Amniotic stem cell (primary cell): ENCODE data around the gene GSC.
"Not testable (repeated sequence)": the region's sequence is repeated elsewhere in the genome, so short reads cannot be mapped to it uniquely, and the experiment has no call there.

ENCODE experiments used
- DNase-seq: peaks from one replicate; lab custom pipeline; 2025; lab: John Stamatoyannopoulos, UW

The GSC gene

DNA sequence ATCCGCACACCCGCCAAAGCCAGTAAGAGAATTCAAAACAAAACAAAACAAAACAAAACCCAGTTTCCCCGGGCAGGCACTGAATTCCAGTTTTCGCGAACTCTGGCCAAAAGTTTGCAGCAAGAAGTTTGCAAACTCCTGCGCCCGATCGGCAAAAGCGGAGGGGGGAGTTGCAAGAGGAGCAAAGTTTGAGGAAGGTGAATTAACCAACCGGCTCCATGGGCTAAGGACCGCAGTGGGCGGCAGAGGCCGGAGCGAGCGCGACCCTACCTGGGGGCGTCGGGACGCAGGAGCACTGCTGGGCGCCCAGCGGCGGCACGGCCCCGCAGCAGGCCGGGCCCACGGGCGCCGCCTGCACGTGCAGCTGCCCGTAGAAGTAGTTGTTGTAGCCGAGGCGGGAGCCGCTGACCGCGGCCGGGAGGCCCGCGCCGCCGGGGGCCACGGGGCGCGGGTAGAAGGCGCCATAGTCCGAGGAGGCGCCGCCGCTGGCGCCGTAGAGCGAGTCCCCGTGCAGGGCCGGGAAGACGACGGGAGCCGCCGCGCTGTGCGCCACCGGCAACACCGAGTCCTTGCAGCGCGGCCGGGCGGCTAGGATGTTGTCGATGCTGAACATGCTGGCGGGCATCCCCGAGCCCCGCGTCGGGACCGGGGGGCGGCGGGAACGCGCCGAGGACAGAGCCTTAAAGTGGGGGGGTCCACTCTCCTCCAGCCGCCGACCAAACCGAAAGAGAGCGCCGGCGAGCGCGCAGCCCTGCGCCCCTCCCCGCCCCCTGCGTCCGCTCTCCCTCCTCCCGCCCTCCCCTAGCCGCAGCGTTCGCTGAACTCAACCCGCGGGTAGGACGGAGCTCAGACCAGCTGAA, at the start of gene GSC:
TSS of gene GSC (minus strand) at position 723 of the 860 bp plus-strand sequence. CDS start at position 625, 98 bp downstream.
- peak; percentile 38 for DNase-seq

DNA sequence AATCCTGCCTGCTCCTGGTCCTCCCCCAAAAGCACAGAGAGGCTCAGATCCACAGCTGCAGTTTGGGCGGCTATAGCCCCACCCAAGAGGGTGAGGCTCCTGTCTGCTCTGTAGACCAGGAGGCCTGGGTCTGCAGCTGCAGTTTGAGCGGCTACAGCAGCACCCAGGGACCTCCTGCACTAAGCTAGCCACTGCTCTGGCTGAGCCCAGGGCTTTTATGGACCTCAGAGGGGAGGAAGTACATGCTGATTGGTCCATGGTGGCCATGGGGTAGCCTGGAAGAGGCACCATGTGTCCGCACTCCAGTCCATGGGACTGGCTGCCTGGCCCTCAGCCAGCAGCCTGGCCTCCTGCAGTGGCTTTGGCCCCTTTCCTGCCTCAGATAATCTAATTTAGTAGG, 49.6 kb upstream of the GSC start:
- DNase-seq = no peak

GRCh38 chr14:94816113-94816512, 46.2 kb upstream of the GSC start:
- peak; percentile 1 for DNase-seq

DNA sequence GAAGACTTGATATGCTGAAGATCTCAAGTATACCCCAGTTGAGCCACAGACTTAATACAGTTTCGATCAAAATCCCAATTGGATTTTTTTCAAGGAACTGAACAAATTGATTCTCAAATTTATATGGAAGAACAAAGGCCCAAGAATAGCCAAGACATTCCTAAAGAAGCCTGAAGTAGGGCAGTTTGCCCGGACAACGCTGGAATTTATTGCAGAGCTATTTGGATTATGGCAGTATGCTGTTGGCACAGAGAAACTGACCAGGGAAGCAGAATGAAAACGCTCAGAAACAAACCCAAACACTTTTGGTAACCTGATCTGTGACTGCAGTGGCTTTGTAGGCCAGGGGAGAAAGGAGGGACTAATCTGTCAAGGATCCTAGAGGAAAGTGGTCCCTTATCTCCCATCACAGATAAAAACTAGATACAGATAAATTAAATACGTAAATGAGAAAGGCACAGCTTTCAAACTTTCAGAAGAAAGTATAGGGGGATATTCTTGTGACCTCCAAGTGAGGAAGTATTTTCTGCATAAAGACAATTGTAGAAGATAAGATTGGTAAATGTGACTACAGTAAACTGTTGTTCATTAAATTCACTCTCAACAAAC, 35.9 kb upstream of the GSC start:
- no peak for DNase-seq

DNA sequence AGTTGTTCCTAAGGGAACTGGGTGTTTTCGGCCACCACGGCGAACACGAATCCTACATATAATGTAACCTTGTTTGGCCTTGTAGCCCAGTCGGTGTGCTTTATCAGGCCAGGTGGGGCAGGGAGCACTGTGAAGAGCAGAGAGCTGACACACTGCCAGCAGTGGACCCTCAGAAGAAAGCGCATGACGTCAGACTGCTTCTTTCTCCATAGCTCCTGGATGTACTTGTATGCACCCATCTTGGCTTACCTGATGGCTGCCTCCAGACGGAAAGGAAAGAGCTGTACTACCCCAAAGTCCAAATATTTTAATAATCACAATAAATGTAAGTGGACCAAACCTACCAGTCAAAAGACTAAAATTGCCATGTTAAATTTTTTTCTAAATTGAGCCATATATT, 31.3 kb upstream of the GSC start:
- no peak for DNase-seq

GRCh38 chr14:94800764-94801163, 30.9 kb upstream of the GSC start:
- not testable (repeated sequence) for DNase-seq

DNA sequence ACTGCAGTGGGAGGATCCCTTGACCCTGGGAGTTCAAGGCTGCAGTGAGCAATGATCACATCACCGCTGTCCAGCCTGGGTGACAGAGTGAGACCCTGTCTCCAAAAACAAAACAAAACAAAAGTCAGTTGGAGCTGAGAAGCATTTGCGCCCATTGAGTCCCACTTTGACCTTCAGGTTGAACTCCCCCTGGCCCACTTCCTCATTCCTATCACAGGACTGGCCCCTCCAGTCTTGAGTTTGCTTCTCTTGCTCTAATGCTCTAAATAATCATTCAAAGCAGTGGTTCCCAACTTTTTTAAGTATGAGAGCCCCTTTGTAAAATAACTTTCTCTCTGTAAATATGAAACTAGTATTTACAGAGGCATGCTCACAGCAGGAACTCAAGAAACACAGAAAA, 28.0 kb upstream of the GSC start:
- DNase-seq = no peak

DNA sequence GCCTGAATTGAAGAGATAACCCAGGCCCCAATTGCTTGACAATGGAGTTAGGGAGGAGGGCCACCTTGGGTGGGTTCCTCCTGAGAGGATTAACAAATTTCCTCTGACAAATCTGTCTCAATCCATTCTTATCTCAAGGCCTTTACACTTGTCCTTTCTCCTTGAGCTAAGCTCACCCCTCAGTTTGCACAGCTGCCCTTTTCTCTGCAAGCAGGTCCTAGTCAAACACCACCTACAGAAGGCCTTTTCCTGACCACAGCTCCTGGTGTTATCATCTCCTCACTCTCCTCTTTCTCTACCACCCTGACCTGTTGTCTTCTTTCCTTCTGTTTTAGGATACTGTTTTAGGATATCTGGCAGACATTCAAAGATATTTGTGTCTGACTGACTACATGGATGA, 26.4 kb upstream of the GSC start:
- no peak for DNase-seq

DNA sequence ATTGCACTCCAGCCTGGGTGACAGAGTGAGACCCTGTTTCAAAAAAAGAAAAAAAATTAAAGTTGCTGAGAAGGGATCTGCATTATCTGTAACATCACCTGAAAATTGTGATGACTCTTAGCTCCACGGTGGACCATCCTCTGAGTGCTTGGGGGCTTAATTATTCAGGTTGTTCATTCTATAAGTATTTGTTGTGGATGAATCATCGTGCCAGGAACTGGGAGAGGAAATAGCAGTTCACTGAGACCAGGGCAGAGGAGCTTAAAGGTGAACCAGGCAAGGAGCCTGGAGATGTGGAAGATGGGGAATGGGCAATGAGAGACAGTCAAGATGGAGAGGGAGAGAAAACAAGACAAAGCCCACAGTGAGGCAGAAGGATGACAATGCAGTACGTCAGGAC, 25.5 kb upstream of the GSC start:
- DNase-seq = no peak

DNA sequence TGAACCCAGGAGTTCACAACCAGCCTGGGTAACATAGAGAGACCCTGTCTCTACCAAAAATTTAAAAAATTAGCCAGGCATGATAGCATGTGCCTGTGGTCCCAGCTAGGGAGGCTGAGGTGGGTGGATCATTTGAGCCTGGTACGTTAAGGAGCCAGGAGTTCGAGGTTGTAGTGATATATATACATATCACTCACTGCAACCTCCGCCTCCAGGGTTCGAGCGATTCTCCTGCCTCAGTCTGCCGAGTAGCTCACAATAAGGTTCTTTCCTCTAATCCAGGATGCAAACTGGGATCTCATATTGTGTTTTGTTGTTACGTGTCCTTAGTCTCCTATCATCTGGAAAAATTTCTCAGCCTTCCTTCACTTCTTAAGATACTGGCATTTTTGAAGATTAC, 24.0 kb upstream of the GSC start:
- no peak for DNase-seq

GRCh38 chr14:94787655-94788054, 17.7 kb upstream of the GSC start:
- DNase-seq = no peak

- DNase-seq = no peak
These were observed 17.2 kb upstream of the GSC start for GRCh38 chr14:94787092-94787491.

DNA sequence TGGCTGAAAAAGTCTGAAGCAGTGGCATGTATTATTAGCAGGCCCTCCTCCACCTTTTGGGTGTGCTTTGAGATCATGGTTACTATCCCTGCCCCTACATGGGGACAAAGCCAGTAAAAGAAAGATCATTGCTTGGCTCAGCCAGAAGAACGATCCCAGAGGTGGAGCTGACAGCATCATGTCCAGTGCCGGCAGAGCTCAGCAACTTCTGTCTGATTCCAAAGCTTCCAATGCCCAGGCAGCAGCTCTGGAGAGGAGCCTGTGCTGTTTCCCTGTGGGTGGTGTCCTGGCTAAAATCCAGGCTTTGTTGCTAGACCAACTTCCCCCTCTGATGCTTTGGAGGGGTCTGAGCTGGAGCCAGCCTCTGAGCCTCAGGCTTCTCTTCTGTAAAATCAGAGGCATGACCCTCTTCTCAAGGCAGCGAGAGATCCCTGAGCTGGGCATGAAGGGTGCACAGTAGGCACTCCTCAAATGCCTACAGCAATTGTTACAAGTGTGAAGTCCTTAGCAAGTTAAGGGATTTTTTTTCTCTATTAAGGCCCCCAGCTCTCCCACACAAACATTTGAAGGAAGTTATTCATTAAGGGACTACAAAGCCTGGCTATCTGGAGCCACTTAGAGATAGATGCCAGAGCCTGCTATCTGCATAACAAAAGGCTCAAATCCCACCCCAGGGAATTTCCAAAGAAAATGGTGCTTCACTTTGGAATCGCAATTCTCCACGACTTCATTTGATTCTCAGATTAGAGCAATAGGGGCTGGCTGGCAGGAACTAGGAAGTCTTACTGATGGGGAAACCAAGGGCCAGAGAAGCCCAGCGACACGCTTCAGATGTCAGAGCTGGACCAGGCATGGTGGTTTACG, 10.9 kb upstream of the GSC start:
- no peak for DNase-seq

DNA sequence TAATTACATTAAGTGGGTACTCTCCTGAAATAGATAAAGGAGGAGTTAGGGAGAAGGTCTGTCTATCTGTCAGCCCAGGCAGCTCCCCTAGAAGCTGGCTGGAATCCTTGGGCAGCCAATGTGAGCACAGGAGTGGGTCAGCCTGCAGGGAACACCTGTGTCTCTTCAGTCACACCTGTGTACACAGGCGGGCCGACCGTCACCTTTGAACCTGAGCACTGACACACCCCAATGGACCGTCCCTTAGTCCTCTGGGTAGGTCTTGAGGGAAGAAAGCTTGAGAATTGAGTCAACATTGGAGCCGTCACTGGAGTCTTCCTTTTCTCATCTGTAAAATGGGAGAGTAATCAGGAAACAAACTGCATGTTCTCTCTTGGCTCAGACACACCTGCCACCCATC, 9.8 kb upstream of the GSC start:
- DNase-seq = no peak

GRCh38 chr14:94775871-94776210, 5.9 kb upstream of the GSC start:
- DNase-seq = no peak

DNA sequence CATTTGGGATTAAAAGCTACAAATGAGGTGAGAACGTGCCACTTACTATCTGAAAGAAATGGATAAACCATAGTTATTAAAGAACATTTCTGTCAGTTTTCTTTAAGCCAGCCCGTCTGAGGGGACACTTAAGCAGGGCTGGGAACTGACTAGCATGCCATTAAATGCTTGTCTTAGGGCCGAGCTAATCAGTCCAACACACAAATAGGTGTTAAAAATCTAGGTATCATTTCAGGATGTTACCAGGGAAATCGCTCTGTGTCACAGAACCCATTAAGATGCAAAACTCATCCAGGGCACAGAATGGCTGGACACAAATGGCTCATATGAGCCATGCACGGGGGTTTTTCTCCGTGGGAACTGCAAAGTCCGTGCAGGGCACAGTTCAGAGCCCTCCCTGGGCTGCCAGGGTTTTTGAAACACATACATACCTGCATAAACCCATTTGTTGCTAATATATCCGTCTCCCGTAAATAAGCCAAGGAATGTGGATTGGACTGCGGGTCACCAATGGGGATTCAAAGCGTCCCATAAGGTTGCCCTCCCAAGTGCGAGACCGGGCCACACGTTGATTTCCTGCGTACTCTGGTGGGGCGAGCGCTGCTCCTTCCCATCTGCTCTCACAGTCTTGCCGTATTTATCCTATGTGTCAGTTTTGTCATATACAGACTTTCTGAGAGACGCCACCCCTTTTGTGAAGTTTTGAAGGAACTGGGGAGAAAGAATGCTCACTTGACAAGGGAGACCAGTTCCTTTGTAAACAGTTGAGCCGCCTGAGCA, 5.4 kb upstream of the GSC start:
- DNase-seq = no peak

- DNase-seq = no peak
These were observed 4.6 kb upstream of the GSC start for GRCh38 chr14:94774344-94775090.

GRCh38 chr14:94773655-94774343, 3.9 kb upstream of the GSC start:
- DNase-seq = no peak

GRCh38 chr14:94773061-94773648, 3.2 kb upstream of the GSC start:
- no peak for DNase-seq

DNA sequence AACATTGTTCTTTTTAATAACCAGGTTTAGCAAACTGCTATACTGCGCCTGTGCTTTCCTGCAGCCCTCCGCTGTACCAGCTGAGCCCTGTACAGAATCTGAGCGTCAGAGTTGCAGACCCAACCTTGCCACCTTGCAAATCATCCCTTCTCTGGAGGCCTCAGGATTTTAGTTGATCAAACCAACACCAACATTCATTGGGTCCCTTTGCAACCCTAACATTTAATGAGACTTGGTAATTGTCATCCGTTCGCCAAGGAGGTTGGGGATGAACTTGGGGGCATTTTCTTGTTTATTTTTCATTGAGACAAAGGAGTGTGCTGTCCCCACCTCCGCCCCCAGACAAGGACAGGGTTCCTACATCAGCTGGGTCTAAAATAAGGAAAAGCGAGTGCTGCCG, 2.6 kb upstream of the GSC start:
- DNase-seq = no peak
